ENCODE results near the gene SPTBN4.

- TF ChIP-seq CTCF (IDR thresholded peaks at IDR 0.05; ENCODE audit: low read length) (no peak), EZH2 (IDR thresholded peaks at IDR 0.05; ENCODE audit: borderline replicate concordance, low read length) (no peak)
These were observed 104.2 kb downstream of the SPTBN4 start for GRCh38 chr19:40571005-40571318.

Data from OCI-LY1 (cell line).